ENCODE measurements around the gene MICU1. TPM values are rescaled to one million over a fixed set of nuclear protein-coding genes. Genes with fewer than 3 reads are reported as not detected.
A peak's percentile ranks its signal among the peaks of the same experiment; 100 is the strongest.

Gene MICU1
- total and polyA plus RNA-seq, 2 of the 13 experiments (the other 11 are each of a cell fraction or from before 2014, with no cell fraction given) = 32.5 to 56.1 TPM

- TF ChIP-seq, protein P1, sequence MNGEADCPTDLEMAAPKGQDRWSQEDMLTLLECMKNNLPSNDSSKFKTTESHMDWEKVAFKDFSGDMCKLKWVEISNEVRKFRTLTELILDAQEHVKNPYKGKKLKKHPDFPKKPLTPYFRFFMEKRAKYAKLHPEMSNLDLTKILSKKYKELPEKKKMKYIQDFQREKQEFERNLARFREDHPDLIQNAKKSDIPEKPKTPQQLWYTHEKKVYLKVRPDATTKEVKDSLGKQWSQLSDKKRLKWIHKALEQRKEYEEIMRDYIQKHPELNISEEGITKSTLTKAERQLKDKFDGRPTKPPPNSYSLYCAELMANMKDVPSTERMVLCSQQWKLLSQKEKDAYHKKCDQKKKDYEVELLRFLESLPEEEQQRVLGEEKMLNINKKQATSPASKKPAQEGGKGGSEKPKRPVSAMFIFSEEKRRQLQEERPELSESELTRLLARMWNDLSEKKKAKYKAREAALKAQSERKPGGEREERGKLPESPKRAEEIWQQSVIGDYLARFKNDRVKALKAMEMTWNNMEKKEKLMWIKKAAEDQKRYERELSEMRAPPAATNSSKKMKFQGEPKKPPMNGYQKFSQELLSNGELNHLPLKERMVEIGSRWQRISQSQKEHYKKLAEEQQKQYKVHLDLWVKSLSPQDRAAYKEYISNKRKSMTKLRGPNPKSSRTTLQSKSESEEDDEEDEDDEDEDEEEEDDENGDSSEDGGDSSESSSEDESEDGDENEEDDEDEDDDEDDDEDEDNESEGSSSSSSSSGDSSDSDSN (CRISPR knock-in tag; IDR thresholded peaks at IDR 0.05) = peak; percentile 28; the same call in 1 of the 2 replicates
- no peak for TF ChIP-seq ZNF598 (CRISPR knock-in tag; IDR thresholded peaks at IDR 0.05; ENCODE audit: borderline replicate concordance)
- peak; percentile 53 for TF ChIP-seq SMC3 (IDR thresholded peaks at IDR 0.05; ENCODE audit: low read length)
- TF ChIP-seq, protein P2, sequence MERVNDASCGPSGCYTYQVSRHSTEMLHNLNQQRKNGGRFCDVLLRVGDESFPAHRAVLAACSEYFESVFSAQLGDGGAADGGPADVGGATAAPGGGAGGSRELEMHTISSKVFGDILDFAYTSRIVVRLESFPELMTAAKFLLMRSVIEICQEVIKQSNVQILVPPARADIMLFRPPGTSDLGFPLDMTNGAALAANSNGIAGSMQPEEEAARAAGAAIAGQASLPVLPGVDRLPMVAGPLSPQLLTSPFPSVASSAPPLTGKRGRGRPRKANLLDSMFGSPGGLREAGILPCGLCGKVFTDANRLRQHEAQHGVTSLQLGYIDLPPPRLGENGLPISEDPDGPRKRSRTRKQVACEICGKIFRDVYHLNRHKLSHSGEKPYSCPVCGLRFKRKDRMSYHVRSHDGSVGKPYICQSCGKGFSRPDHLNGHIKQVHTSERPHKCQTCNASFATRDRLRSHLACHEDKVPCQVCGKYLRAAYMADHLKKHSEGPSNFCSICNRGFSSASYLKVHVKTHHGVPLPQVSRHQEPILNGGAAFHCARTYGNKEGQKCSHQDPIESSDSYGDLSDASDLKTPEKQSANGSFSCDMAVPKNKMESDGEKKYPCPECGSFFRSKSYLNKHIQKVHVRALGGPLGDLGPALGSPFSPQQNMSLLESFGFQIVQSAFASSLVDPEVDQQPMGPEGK (CRISPR knock-in tag; IDR thresholded peaks at IDR 0.05) = peak; percentile 90
- TF ChIP-seq ZNF335 (CRISPR knock-in tag; IDR thresholded peaks at IDR 0.05) = no peak
- no peak for TF ChIP-seq ZNF580 (CRISPR knock-in tag; IDR thresholded peaks at IDR 0.05; ENCODE audit: borderline replicate concordance, low read depth)
- TF ChIP-seq ZNF768 (CRISPR knock-in tag; IDR thresholded peaks at IDR 0.05) = peak; percentile 52; the same call in 1 of the 2 replicates
- TF ChIP-seq, protein P3, sequence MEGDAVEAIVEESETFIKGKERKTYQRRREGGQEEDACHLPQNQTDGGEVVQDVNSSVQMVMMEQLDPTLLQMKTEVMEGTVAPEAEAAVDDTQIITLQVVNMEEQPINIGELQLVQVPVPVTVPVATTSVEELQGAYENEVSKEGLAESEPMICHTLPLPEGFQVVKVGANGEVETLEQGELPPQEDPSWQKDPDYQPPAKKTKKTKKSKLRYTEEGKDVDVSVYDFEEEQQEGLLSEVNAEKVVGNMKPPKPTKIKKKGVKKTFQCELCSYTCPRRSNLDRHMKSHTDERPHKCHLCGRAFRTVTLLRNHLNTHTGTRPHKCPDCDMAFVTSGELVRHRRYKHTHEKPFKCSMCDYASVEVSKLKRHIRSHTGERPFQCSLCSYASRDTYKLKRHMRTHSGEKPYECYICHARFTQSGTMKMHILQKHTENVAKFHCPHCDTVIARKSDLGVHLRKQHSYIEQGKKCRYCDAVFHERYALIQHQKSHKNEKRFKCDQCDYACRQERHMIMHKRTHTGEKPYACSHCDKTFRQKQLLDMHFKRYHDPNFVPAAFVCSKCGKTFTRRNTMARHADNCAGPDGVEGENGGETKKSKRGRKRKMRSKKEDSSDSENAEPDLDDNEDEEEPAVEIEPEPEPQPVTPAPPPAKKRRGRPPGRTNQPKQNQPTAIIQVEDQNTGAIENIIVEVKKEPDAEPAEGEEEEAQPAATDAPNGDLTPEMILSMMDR (CRISPR knock-in tag; IDR thresholded peaks at IDR 0.05) = peak; percentile 91
- TF ChIP-seq TEAD3 (CRISPR knock-in tag; optimal IDR thresholded peaks at IDR 0.05; ENCODE audit: borderline replicate concordance) = peak; percentile 41
- TF ChIP-seq THAP9 (CRISPR knock-in tag; IDR thresholded peaks at IDR 0.05; ENCODE audit: borderline replicate concordance) = 0 out of 2 replicates have a peak, but pooled peaks have one; percentile 16
- TF ChIP-seq, protein P4, sequence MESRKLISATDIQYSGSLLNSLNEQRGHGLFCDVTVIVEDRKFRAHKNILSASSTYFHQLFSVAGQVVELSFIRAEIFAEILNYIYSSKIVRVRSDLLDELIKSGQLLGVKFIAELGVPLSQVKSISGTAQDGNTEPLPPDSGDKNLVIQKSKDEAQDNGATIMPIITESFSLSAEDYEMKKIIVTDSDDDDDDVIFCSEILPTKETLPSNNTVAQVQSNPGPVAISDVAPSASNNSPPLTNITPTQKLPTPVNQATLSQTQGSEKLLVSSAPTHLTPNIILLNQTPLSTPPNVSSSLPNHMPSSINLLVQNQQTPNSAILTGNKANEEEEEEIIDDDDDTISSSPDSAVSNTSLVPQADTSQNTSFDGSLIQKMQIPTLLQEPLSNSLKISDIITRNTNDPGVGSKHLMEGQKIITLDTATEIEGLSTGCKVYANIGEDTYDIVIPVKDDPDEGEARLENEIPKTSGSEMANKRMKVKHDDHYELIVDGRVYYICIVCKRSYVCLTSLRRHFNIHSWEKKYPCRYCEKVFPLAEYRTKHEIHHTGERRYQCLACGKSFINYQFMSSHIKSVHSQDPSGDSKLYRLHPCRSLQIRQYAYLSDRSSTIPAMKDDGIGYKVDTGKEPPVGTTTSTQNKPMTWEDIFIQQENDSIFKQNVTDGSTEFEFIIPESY (CRISPR knock-in tag; IDR thresholded peaks at IDR 0.05) = peak; percentile 99
- peak; percentile 50; the same call in 1 of the 2 replicates for TF ChIP-seq SALL1 (CRISPR knock-in tag; IDR thresholded peaks at IDR 0.05)
- no peak for TF ChIP-seq ATRX (CRISPR knock-in tag; IDR thresholded peaks at IDR 0.05; ENCODE audit: borderline replicate concordance)
- no peak for TF ChIP-seq RNF2 (conservative IDR thresholded peaks at IDR 0.05; ENCODE audit: low read depth)
- TF ChIP-seq RXRA (CRISPR knock-in tag; IDR thresholded peaks at IDR 0.05) = peak; percentile 15; the same call in 1 of the 2 replicates
- no peak for TF ChIP-seq CREB1 (IDR thresholded peaks at IDR 0.05)
- no peak for TF ChIP-seq CREB1 (CRISPR knock-in tag; IDR thresholded peaks at IDR 0.05)
- 0 out of 2 replicates have a peak, but pooled peaks have one; percentile 34 for TF ChIP-seq ZNF12 (CRISPR knock-in tag; IDR thresholded peaks at IDR 0.05)
These were observed 285.2 kb downstream of the MICU1 start (continued) for GRCh38 chr10:72340510-72341261.

Measured in HepG2 (cell line).